HG02970 (cell line): ENCODE results near the gene NHSL1.

ENCODE experiments used
- ATAC-seq: cut with Tn5 transposase; IDR thresholded peaks from one replicate; pipeline ENCODE4 v1.9.1; 2021; ENCODE audit warnings: mild to moderate bottlenecking, moderate library complexity, moderate number of reproducible peaks; ENCODE audit not compliant: unreplicated experiment, low FRiP score

Gene NHSL1

GRCh38 chr6:138468320-138469015, 30.8 kb downstream of the NHSL1 start:
- ATAC-seq = no peak

GRCh38 chr6:138467901-138468300, 31.4 kb downstream of the NHSL1 start:
- no peak for ATAC-seq

- no peak for ATAC-seq
These were observed 34.2 kb downstream of the NHSL1 start for GRCh38 chr6:138465007-138465645.

DNA sequence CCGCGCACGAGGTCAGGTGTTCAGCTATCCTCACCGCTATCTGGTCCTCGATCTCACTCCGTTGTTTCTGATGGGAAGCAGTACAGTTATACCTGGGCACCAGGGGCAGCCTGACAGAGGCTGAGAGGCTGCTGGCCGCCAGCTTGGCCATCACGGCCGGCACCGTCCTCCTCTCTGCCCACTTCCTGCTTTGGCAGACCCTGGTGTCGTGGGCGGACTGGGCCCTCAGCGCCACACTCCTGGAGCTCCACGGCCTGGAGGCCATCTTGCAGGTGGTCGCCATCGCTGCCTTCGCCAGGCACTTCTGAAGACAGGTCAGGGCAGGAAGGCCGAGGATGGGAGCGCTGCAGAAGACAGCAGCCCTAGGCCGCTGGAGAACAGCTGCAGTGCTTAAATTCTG, 35.2 kb downstream of the NHSL1 start:
- no peak for ATAC-seq

- ATAC-seq = no peak
These were observed 37.6 kb downstream of the NHSL1 start for GRCh38 chr6:138461647-138462046.

DNA sequence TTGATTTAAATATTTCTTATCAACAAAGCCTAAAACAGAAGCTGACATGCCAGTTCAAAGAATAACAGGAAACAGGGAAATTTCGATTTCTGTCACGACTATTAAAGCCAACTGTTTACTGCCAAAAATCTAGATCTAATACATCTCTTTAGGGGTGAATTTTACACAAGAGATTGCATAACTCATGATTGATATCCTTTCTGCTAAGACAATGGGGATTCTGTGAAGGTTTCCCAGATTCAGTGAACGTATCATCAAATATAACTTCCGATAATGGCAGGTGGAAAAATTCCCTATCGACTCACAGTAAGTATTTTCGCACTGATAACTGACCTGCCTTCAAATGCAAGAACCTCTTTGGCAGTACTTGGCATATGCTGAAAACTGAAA, 42.9 kb downstream of the NHSL1 start:
- no peak for ATAC-seq

DNA sequence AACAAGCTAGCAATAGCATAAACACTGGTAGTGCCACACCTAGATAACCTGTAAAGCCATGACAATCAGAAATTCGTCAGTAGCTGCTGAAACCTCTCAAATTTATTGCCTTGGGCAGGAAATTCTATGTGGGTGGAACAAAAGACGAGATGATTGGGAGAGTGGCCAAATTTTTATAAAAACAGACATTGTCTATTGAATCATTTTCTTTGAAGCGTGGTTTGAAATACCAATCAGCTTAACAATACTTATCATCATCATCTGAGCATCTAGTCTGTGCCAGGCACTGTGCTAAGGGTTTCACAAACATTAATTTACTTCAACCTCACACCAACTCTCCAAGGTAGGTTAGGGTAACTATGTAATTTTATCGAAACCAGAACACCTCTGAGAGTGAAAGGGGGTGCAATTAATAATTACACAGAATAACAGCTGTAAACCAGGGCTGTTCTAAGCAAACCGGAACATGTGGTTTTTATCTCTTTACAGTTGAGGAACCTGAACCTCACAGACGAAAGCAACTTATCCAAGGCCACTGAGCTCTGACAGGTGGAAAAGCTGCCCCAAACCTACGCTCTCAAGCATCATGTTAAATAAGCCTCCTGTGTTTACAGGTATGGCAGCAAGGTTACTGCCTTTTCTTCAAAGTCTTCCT, 43.4 kb downstream of the NHSL1 start:
- peak; percentile 93 for ATAC-seq

DNA sequence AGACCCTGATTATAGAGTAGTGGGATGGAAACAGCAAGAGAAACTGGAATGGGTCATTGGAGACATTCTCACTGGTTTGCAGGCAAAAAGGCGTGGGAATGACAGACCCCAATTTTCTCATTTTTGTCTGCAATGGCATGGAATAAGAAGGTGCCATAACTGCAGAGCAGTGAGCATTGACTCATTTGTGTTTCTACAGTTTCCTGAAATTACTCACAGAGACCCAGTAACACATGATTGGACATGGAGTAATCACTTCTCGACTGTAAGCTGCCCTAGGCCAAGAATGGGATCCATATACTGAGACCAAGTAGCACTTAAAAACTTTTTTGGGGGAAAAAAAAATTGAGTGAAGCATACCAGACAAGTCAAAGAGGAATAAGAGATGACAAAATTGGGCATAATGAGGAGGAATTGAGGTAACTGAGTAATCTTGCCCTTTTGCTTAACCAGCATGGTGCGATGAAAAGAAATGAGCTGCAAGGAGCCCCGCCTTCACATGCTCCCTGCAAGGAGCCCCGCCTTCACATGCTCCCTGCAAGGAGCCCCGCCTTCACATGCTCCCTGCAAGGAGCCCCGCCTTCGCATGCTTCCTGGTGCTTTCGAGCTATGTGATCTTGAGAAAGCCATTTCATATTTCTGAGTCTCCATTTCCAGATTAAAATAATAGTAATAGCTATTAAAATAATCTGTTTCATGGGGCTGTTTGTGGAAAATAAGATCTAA, 44.1 kb downstream of the NHSL1 start:
- ATAC-seq = no peak

GRCh38 chr6:138451043-138451442, 48.3 kb downstream of the NHSL1 start:
- no peak for ATAC-seq

DNA sequence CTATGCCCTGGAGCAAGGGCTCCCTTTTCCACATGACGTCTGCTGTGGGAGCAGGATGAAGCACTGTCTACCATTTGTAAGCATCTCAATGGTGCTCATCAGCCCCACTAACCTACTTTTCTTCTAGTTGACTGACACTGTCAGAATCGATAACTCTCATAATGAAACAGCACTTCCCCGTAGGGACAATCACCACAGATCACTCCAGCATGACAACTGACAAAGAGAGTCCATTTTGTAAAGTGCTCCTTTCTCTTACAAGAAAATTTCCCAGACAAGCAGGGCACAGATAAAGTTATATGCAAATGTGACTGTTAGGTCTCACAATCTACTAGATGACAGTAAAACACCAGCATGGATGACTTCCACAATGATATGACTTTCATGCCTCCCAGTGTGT, 48.8 kb downstream of the NHSL1 start:
- ATAC-seq = no peak

DNA sequence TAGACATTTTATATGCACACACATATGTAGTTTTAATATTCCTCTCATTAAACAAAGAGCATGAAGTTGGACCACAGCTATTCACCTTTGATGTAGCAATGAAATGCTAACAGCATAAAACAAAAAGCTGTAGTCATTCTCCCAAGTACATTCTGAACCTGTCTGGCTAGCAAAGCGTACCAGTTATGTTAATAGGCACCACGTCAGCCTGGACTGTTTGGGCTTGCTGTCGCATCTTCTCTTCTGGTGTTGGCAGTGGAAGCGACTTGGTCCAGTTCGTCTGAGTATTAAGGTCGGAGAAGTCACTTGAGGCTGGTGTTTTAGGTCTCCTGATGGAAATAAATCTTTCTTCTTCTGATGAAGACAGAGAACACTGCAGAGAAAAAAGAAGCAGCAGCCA, 52.5 kb downstream of the NHSL1 start:
- no peak for ATAC-seq

DNA sequence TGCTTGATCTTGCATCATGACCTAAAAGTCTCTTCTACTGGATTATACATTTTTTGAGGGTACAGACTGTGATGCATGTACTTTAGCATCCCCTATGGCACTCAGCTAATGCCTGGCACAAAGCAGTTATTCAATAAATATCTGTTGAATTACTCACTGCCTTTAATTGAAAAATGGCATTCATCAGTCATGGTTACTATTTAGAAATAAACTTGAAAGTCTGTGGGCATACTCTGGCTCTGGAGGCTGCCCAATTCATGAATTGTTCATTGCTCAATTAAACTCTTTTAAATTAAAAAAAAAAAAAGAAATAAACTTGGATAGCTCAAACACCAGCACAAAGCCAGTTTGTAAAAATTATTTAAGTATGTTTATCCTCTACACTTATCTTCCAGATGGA, 55.3 kb downstream of the NHSL1 start:
- no peak for ATAC-seq

DNA sequence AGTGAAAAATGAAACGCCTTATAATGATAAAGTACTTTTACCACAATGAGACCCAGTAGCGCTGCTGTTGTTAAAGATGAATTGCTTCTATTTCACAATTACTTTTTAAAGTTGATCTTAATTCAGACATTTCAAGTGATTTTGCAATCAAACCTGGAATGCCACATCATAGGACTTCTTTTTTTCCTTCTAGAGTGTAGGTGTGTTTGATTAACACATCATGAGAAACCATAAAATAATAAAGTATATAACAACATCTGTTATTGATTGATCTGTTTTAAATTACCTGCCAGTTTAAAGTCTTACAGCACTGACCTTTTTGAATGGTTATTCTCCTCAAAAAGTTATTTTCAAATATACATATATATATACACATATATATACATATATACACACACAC, 56.6 kb downstream of the NHSL1 start:
- no peak for ATAC-seq

GRCh38 chr6:138441965-138442364, 57.3 kb downstream of the NHSL1 start:
- ATAC-seq = no peak

DNA sequence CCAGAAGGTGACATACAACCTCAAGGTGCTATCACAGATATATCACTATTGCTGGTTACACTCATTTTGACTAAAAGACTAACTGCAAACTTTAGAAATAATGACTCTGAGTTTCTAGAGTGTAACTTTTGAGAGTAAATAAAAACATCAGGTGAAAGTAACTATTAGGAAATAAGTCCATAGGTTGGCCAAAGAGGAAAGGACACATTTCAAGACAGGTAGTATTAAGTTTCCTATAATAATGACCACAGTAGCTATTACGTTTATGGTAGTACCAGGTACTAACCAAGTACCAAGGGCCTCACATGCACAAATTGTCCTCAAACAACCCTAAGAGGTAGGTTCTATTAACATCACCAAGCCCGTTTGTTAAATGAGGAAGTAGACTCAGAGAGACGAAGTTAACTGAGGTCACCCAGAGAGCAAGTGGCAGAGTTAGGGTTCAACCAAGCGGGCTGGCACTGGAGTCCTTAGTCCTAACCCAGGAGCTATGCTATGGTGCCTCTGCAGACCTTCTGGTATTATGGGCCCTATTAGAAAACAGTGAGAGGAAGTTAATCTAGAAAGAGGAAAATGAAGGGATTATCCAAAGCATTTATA, 58.4 kb downstream of the NHSL1 start:
- ATAC-seq = no peak

GRCh38 chr6:138440296-138440695, 59.0 kb downstream of the NHSL1 start:
- no peak for ATAC-seq

DNA sequence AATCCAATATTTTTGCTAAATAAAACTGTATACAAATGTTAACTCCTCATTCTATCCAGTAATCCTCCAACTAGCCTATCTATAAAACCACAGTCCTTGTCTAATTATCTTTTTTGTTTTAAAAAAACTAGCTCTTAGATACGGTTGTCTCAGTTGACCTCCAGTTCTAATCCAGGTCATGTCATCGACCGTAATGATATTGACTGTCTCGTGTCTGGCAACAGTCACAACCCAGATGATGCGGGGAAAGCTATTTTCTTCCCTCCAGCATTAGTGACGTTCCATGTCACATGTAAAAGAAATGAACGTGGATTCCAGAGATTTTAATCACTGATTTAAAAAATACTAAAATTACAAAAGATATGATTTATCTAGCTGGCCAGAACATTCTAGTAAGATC, 59.7 kb downstream of the NHSL1 start:
- no peak for ATAC-seq

DNA sequence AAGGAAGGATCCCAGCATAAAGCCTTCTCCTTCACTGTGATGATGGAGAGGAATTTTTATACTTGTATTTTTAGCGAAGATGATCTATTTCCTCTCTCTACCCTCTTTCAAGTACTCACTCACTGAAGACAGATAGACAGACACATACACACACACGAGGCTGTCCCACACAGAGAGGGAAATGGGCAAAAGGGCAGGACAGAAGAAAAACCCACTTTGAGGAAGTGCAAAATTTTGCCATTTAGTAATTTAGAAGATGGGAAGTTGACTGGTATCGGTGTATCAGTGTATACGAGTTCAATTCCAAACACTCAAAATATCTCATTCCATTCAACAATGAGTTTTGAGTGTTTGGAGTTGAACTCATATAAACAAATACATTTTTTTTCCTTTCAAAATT, 64.4 kb downstream of the NHSL1 start:
- ATAC-seq = no peak

GRCh38 chr6:138434096-138434495, 65.2 kb downstream of the NHSL1 start:
- no peak for ATAC-seq

GRCh38 chr6:138432063-138432356, 67.3 kb downstream of the NHSL1 start:
- ATAC-seq = no peak
